Naive B cell (primary cell): Measurements from ENCODE around the gene KCNAB1. TPM values are rescaled to one million over a fixed set of nuclear protein-coding genes. Genes with fewer than 3 reads are reported as not detected.
"Not testable (repeated sequence)": the region's sequence is repeated elsewhere in the genome, so short reads cannot be mapped to it uniquely, and the experiment has no call there.

Source experiments
- ATAC-seq, 2 donors: fragments of 150-1000 bp; cut with Tn5 transposase; 2 replicates each; pipeline ENCODE4 v1.10.0; 2021; ENCODE audit warnings: low read depth in 2 of 2, mild to moderate bottlenecking in 2 of 2, moderate library complexity in 2 of 2
- DNase-seq: peaks from one replicate; pipeline ENCODE4 v3.0.0; 2022
- H3K27ac Mint-ChIP-seq, 6 donors: one replicate each; pipeline ENCODE4 v1.8.0; 2020 to 2022; ENCODE audit warnings: mild to moderate bottlenecking in 6 of 6, mixed read lengths in 6 of 6, moderate library complexity in 5 of 6, inconsistent platforms in 2 of 6
- H3K27me3 Mint-ChIP-seq, 3 donors: one replicate each; pipeline ENCODE4 v1.8.0; 2021 to 2022; ENCODE audit warnings: mixed read lengths in 3 of 3, mild to moderate bottlenecking in 1 of 3
- H3K36me3 Mint-ChIP-seq, 2 donors: one replicate each; pipeline ENCODE4 v1.8.0; 2020 to 2022; ENCODE audit warnings: mixed read lengths in 2 of 2, inconsistent platforms in 1 of 2, mild to moderate bottlenecking in 1 of 2
- H3K4me1 Mint-ChIP-seq, 3 donors: one replicate each; pipeline ENCODE4 v1.8.0; 2020 to 2022; ENCODE audit warnings: mixed read lengths in 3 of 3, inconsistent platforms in 1 of 3, mild to moderate bottlenecking in 1 of 3, moderate library complexity in 1 of 3
- H3K4me3 Mint-ChIP-seq, 8 donors: one replicate each; pipeline ENCODE4 v1.8.0; 2020 to 2022; ENCODE audit warnings: mild to moderate bottlenecking in 8 of 8, mixed read lengths in 8 of 8, moderate library complexity in 8 of 8, inconsistent platforms in 2 of 8
- H3K9me3 Mint-ChIP-seq, 7 donors: one replicate each; pipeline ENCODE4 v1.8.0; 2020 to 2022; ENCODE audit warnings: mixed read lengths in 7 of 7, mild to moderate bottlenecking in 5 of 7, inconsistent platforms in 2 of 7, moderate library complexity in 1 of 7
- polyA plus RNA-seq, 6 donors: library from polyadenylated mRNA; unstranded; fragments of 300-500 nt; fragmentation: Illumina TruSeq; gene quantifications; one replicate each; pipeline ENCODE4 v1.2.3, GENCODE V29; 2021; ENCODE audit warnings: low read depth in 6 of 6

Gene KCNAB1
- polyA plus RNA-seq, 6 donors from 2014 or later = 0.05 to 0.30 (median 0.19) TPM; not detected in 1

DNA sequence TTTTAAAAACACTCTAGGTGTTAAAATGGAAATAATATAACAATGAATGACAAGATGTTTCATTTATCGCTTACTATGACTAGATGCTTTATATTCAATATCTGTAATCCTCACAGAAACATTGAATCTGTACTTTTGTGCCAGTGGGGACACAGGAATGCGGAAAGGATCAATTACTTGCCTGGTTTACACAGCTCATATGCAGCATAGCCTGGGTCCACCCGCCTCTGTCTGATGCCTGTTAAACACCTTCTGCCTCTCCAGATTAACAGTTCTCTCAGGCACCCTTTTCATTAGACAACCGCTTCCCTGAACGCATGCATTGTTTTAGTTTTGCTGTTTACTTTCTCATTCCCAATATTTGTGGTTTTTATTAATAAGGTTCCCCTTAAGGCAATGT, 12.9 kb upstream of the KCNAB1 start:
- Mint-ChIP-seq H3K36me3 (no peaks in the 10 kb centered on the region), H3K4me3 (no peak overlapping the region), H3K27ac (no peak overlapping the region), H3K4me1 (peaks cover 0 to 5% (median 0%) of the 10 kb centered on the region in 3 donors), H3K9me3 (no peaks in the 10 kb centered on the region), H3K27me3 (peaks cover 12 to 20% (median 18%) of the 10 kb centered on the region in 3 donors)
- DNase-seq (no peak), ATAC-seq (no peak)

DNA sequence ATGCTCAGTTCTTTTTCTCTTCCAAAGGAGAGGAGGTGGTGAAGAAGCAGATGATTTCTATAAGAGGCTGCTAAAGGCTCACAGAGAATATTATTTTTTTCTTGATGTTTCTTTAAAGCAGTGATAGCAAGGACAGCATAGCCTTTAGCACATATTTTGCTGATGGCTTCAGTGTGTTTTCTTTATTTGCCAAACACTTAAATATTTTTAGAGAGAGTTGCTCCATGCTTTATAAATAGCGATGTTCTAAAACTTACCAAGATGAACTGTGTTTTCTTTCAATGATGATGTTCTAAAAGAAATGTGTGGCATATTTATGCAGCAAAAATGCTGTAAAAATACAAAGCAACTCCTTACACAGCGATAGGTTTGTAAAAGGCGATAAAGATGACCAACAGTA, 11.8 kb upstream of the KCNAB1 start:
- H3K9me3 Mint-ChIP-seq = no peaks in the 10 kb centered on the region
- no peak for ATAC-seq
- no peaks in the 10 kb centered on the region for H3K36me3 Mint-ChIP-seq

DNA sequence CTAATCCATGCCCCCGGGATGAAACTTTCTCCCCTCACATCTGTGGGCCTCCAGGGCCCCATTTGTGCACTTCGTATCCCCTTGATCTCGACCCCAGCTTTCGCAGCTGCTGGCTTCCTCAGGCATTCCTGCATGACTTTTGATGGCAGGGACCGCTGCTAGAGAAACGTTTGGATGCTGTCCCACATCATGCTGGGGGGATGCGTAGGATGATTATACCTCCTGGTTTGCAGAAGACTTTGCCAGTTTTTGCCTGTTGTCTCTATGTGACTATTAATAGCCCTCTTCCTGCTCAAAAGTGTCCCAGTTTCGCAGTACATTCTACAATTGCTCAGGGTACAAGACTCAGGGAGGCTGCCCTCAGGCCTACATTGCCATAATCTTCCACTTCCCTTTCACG, 10.4 kb upstream of the KCNAB1 start:
- DNase-seq = no peak
- Mint-ChIP-seq H3K9me3 (no peaks in the 10 kb centered on the region), H3K4me3 (no peak overlapping the region), H3K36me3 (no peaks in the 10 kb centered on the region), H3K27me3 (peaks cover 15 to 34% (median 26%) of the 10 kb centered on the region in 3 donors), H3K4me1 (peaks cover 0 to 1% (median 0%) of the 10 kb centered on the region in 3 donors), H3K27ac (peak overlapping the region in 1 of 6 donors; percentile 11)
- ATAC-seq = no peak

More for the DNA sequence above, 11.8 kb upstream of the KCNAB1 start:
- Mint-ChIP-seq H3K27ac (no peak overlapping the region), H3K4me3 (no peak overlapping the region), H3K27me3 (peaks cover 16 to 26% (median 19%) of the 10 kb centered on the region in 3 donors), H3K4me1 (peaks cover 0 to 5% (median 0%) of the 10 kb centered on the region in 3 donors)
- DNase-seq = no peak

DNA sequence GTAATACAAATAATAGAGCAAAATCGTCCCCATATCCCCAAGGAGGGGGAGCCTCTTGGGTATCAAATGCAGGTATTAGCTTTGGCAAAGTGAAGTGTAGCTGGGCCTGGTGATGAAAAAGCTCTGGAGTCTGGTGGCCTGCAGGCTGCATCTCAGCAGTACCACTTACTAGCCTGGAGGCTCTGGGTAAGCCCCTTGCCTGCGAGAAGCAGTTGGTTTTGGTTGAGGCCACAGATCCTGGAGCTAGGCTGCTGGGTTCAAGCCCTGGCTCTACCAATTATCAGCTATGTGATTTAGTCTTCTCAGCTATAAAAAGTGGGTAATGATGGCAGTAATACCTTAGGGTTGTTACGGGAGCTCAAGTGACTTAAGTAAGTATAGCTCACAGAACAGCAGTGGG, 6.1 kb downstream of the KCNAB1 start:
- Mint-ChIP-seq H3K27me3 (peaks cover 7 to 25% (median 8%) of the 10 kb centered on the region in 3 donors), H3K4me1 (no peaks in the 10 kb centered on the region), H3K36me3 (no peaks in the 10 kb centered on the region), H3K27ac (no peak overlapping the region), H3K4me3 (no peak overlapping the region), H3K9me3 (no peaks in the 10 kb centered on the region)
- ATAC-seq (no peak), DNase-seq (no peak)

DNA sequence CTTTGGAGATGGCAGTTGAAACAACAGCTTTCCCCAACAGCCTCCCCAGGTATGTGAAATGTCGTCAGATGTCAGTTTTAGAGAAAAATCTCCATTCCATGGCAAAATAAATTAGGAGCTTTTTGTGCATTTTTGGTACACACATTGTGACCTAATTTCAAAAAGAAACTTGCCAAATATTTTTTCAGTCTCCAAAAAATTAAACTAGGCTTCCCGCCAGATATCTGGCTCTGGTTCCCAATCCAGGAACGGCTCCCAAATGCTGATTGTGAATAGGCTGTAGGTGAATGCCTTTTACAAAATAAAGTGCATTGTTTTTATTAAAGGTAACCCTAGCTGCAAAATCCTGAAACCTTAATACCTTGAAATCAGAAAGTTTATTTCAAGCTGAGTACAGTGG, 10.9 kb downstream of the KCNAB1 start:
- Mint-ChIP-seq H3K36me3 (no peaks in the 10 kb centered on the region), H3K9me3 (no peaks in the 10 kb centered on the region), H3K4me3 (no peak overlapping the region), H3K4me1 (no peaks in the 10 kb centered on the region), H3K27me3 (peaks cover 16 to 31% (median 23%) of the 10 kb centered on the region in 3 donors), H3K27ac (no peak overlapping the region)
- ATAC-seq (no peak), DNase-seq (no peak)

DNA sequence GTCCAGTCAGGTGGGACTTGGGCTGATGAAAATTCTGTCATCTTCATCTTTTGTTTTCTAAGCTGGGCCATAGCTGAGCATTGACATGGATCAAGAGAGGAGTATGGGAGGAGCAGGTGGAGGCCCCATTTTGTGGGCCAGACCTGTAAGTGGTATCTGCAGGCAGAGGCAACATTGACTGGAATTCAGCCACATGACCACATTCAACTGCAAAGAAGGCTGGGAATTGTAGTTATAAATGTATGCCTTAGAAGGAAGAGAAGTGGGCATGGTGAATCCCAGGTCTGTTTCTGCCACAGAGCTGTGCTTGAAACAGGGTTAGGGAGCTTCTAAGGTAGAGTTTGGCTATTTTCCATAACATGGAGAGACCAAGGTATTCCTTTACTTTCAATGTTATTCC, 11.4 kb downstream of the KCNAB1 start:
- Mint-ChIP-seq H3K27me3 (peaks cover 15 to 29% (median 28%) of the 10 kb centered on the region in 3 donors), H3K27ac (no peak overlapping the region), H3K4me1 (no peaks in the 10 kb centered on the region), H3K4me3 (no peak overlapping the region), H3K9me3 (no peaks in the 10 kb centered on the region), H3K36me3 (no peaks in the 10 kb centered on the region)
- ATAC-seq (no peak), DNase-seq (no peak)

DNA sequence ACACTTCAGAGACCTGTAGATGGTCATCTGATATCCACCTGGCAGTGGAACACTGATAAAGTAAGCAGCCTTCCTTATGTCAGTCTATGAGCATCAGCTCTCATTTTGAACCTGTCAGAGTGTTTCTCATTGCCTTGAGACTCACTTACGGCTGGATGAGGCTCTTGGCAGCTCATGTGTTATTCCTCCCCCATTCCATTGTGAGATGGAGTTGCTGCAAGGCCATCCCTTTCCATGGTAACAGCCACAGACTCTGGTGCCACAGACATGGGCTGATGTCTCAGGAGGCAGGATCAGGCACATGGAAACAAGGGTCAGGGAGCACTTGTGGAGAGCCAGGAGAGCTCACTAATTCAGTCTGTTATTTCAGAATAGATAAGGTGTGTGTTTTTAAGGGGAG, 11.9 kb downstream of the KCNAB1 start:
- no peak overlapping the region for H3K4me3 Mint-ChIP-seq
- peaks cover 15 to 28% (median 28%) of the 10 kb centered on the region in 3 donors for H3K27me3 Mint-ChIP-seq
- peak overlapping the region in 1 of 6 donors; percentile 7 for H3K27ac Mint-ChIP-seq
- H3K9me3 Mint-ChIP-seq = no peaks in the 10 kb centered on the region
- DNase-seq = no peak
- no peaks in the 10 kb centered on the region for H3K36me3 Mint-ChIP-seq
- no peak for ATAC-seq
- peaks cover 0 to 3% (median 3%) of the 10 kb centered on the region in 3 donors for H3K4me1 Mint-ChIP-seq

DNA sequence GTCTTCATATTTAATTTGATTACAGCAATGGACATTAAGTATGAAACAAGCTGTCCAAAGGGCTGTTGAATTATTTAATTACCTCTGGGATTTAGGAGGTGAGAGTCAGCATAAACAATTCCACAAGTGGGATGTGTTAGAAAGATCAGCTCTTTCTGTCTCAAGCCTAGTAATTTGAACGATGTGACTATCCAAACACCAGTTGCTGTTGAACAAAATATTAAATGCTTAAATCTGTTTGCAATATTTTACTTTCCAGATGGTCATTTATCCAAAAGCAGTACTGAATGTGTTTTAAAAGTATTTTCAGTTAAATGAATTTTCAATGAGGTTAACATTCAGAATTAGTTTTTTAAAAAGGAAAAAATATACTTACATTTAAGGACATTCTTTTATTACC, 12.7 kb downstream of the KCNAB1 start:
- no peaks in the 10 kb centered on the region for H3K9me3 Mint-ChIP-seq
- no peak for ATAC-seq
- H3K27me3 Mint-ChIP-seq = peaks cover 19 to 32% (median 27%) of the 10 kb centered on the region in 3 donors
- H3K36me3 Mint-ChIP-seq = no peaks in the 10 kb centered on the region
- DNase-seq = no peak
- peaks cover 4 to 5% (median 4%) of the 10 kb centered on the region in 3 donors for H3K4me1 Mint-ChIP-seq
- no peak overlapping the region for H3K4me3 Mint-ChIP-seq
- no peak overlapping the region for H3K27ac Mint-ChIP-seq

DNA sequence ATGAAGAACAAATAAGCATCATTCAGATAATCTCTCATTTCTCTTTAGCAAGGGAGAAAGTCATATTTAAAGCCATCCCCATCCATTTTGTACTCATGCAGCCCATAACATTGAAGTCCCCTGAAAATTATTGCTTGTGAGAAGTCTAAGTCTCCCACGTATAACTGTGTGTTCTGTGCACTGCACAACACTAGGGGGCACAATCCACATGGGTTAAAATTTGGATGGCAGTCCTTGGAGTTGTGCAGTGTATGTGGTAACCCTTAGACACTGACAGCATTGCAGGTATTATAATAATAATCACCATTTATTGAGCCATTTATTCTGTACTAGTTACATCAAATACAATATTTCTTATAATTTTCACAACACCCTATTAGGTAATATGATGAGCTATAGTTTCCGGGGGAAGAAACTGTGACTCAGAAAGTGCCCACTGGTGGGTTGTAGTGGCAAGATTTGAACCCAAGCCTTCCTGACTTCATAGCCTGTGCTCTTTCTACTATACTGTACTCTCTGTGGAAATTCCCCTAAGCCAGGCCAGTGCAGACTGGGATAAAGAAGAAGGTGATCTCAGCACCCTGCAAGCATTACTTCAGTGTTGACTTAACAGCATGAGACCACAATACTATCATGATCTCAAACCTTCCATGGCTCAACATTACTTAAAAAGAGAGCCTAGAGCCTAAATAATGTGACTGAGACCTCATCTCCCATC, 15.7 kb downstream of the KCNAB1 start:
- H3K27ac Mint-ChIP-seq = no peak overlapping the region
- peaks cover 21 to 29% (median 28%) of the 10 kb centered on the region in 3 donors for H3K27me3 Mint-ChIP-seq
- H3K4me3 Mint-ChIP-seq = no peak overlapping the region
- no peaks in the 10 kb centered on the region for H3K36me3 Mint-ChIP-seq
- peaks cover 4 to 5% (median 4%) of the 10 kb centered on the region in 3 donors for H3K4me1 Mint-ChIP-seq
- ATAC-seq (no peak), DNase-seq (no peak)
- no peaks in the 10 kb centered on the region for H3K9me3 Mint-ChIP-seq

DNA sequence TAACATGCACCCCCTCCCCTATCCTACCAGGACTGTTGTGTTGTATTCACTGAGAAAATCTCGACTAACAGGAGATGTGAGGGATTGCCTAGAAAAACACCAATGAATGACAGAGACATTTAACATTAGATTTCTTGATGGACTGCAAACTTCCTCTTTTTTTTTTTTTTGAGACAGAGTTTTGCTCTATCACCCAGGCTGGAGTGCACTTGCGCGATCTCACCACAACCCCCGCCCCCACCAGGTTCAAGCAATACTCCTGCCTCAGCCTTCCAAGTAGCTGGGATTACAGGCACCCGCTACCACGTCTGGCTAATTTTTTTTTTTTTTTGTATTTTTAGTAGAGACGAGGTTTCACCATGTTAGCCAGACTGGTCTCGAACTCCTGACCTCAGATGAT, 17.0 kb downstream of the KCNAB1 start:
- peak; percentile 45 to 61 for ATAC-seq
- not testable (repeated sequence) for H3K36me3 Mint-ChIP-seq, H3K4me1 Mint-ChIP-seq, DNase-seq, H3K9me3 Mint-ChIP-seq
- Mint-ChIP-seq H3K27me3 (peaks cover 19 to 26% (median 25%) of the 10 kb centered on the region in 3 donors), H3K27ac (peak overlapping the region in 1 of 6 donors; percentile 15), H3K4me3 (peak overlapping the region in 1 of 8 donors; percentile 53)

DNA sequence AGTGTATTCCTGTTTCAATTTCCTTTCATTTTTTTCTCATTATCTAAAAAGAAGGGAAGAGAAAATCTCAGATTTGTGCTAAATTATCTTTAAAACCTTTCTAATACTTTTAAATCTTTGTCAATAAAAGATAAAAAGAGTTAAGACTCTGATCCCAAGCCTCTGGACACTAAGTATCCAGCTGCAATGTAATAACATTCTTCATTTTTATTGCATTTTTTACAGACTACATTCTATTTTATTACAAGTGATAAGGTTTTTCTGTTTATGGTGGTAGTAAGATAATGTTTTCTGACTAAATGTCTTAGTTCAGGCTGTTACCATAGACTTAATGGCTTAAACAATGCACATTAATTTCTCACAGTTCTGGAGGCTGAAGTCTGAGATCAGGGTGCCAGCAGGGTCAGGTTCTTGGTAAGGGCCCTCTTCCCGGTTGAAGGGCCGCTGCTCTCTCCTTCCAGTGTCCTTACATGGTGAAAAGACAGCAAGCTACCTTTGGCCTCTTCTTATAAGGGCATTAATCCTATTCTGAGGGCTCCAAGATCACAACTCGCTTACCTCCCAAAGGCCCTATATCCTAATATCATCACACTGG, 19.7 kb downstream of the KCNAB1 start:
- Mint-ChIP-seq H3K4me1 (peaks cover 4 to 5% (median 4%) of the 10 kb centered on the region in 3 donors), H3K27ac (no peak overlapping the region), H3K9me3 (no peaks in the 10 kb centered on the region), H3K27me3 (peaks cover 23 to 32% (median 25%) of the 10 kb centered on the region in 3 donors), H3K4me3 (no peak overlapping the region), H3K36me3 (no peaks in the 10 kb centered on the region)
- ATAC-seq = no peak
- DNase-seq = no peak

DNA sequence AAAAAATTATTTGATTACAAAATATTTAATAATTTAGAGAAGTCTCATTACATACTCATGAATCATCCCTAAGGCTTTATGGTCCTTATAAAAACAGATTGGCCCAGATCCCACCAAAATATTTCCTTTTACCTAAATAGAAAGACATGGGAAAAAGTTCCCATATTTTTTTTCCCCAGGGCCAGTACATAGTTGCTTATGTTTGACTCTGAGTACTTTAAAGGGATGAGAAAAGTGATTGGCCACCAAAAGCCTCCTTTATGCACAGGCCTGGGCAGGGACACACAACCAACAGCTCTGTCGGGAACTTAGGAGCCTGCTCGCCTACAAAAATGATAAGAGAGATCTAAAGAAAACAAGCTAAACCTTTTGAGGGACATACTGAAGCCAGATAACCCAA, 22.3 kb downstream of the KCNAB1 start:
- Mint-ChIP-seq H3K36me3 (no peaks in the 10 kb centered on the region), H3K27me3 (peaks cover 17 to 32% (median 32%) of the 10 kb centered on the region in 3 donors), H3K4me3 (no peak overlapping the region), H3K9me3 (no peaks in the 10 kb centered on the region), H3K27ac (no peak overlapping the region), H3K4me1 (peaks cover 0 to 4% (median 0%) of the 10 kb centered on the region in 3 donors)
- ATAC-seq (no peak), DNase-seq (no peak)

DNA sequence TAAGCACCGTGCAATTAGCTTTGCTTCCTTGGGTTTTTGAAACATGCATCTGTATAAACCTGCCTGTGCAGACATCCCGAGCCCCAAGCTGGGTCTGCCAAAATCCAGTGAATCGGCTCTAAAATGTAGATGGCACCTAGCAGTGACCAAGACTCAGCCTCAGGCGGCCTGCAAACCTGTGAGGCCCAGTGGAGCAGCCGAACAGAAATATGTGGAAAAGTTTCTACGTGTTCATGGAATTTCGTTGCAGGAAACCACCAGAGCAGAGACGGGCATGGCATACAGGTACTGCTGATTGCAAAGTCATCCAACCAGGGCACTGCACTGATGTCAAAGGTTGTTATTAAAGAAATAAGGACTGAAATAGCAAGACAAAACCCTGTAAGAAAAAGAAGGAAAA, 22.8 kb downstream of the KCNAB1 start:
- no peaks in the 10 kb centered on the region for H3K36me3 Mint-ChIP-seq
- no peaks in the 10 kb centered on the region for H3K4me1 Mint-ChIP-seq
- ATAC-seq (no peak), DNase-seq (no peak)
- H3K27me3 Mint-ChIP-seq = peaks cover 13 to 28% (median 28%) of the 10 kb centered on the region in 3 donors
- no peaks in the 10 kb centered on the region for H3K9me3 Mint-ChIP-seq
- H3K4me3 Mint-ChIP-seq = no peak overlapping the region
- no peak overlapping the region for H3K27ac Mint-ChIP-seq

DNA sequence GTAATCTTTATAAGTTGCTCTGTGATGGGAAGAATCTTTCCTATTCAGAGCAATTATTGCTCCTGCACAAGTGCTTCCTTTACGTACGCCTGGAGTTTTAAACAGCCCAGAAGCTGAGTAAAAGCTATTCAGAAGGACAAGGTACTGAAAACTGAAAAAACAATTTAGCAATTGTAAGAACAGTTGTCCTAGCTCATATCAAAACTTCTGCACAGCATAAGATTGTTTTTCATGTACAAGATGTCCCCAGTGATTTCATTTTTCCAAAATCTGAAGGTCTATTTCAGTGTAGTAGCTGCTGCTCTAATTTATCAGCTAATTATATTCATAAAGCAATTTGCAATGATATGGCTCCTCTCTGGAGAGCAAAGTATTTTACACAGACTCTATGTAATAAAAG, 23.7 kb downstream of the KCNAB1 start:
- Mint-ChIP-seq H3K27ac (no peak overlapping the region), H3K36me3 (no peaks in the 10 kb centered on the region), H3K27me3 (peaks cover 13 to 26% (median 26%) of the 10 kb centered on the region in 3 donors), H3K4me3 (no peak overlapping the region), H3K4me1 (peaks cover 0 to 2% (median 0%) of the 10 kb centered on the region in 3 donors), H3K9me3 (no peaks in the 10 kb centered on the region)
- no peak for DNase-seq
- ATAC-seq = no peak
